ENCODE data around the gene TRIM28. TPM values are rescaled to one million over a fixed set of nuclear protein-coding genes. Genes with fewer than 3 reads are reported as not detected.

TRIM28 gene
- total and polyA plus RNA-seq, 9 of the 15 experiments (the other 6 are each of a cell fraction or from before 2014, with no cell fraction given) = 12.1 to 797 (median 490) TPM

DNA sequence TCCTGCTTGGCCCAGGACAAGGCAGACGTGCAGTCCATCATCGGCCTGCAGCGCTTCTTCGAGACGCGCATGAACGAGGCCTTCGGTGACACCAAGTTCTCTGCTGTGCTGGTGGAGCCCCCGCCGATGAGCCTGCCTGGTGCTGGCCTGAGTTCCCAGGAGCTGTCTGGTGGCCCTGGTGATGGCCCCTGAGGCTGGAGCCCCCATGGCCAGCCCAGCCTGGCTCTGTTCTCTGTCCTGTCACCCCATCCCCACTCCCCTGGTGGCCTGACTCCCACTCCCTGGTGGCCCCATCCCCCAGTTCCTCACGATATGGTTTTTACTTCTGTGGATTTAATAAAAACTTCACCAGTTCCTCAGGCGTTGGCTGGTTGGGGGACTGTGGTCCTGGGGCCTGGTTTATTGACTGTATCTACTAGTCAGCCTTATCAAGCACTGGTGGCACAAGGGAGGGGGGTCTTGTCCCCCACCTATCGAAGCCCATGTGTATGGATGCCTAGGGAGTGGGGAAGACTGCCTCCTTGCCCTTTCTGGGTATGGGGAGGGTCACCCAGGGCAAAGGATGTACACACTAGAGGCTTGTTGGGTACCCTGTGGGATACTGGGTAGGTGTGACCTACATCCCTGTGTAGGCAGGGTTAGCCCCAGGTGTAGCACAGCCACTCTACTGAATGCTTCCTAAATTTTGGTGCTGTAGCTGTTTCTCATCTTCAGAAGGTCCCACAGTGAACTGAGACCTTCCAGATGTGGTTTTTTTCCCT, 6.7 kb downstream of the TRIM28 start (continued):
- TF ChIP-seq, protein P1, sequence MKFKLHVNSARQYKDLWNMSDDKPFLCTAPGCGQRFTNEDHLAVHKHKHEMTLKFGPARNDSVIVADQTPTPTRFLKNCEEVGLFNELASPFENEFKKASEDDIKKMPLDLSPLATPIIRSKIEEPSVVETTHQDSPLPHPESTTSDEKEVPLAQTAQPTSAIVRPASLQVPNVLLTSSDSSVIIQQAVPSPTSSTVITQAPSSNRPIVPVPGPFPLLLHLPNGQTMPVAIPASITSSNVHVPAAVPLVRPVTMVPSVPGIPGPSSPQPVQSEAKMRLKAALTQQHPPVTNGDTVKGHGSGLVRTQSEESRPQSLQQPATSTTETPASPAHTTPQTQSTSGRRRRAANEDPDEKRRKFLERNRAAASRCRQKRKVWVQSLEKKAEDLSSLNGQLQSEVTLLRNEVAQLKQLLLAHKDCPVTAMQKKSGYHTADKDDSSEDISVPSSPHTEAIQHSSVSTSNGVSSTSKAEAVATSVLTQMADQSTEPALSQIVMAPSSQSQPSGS (CRISPR knock-in tag; IDR thresholded peaks at IDR 0.05) = no peak
- TF ChIP-seq PRMT5 (CRISPR knock-in tag; IDR thresholded peaks at IDR 0.05) (no peak), POLR2A (conservative IDR thresholded peaks at IDR 0.05) (peak; percentile 44), EWSR1 (IDR thresholded peaks at IDR 0.05; ENCODE audit: borderline replicate concordance, low read depth, partially characterized antibody) (no peak), ZSCAN32 (CRISPR knock-in tag; IDR thresholded peaks at IDR 0.05) (no peak), FOXJ3 (CRISPR knock-in tag; IDR thresholded peaks at IDR 0.05) (no peak), HDAC8 (tag; IDR thresholded peaks at IDR 0.05) (no peak), POLR2B (IDR thresholded peaks at IDR 0.05; ENCODE audit: low read depth, partially characterized antibody) (peak; percentile 13), PTRF (tag; IDR thresholded peaks at IDR 0.05) (no peak), LARP7 (IDR thresholded peaks at IDR 0.05) (no peak), CCAR2 (IDR thresholded peaks at IDR 0.05; ENCODE audit: low read depth, low read length) (no peak), CBFA2T3 (IDR thresholded peaks at IDR 0.05) (no peak), CBX8 (IDR thresholded peaks at IDR 0.05; ENCODE audit: borderline replicate concordance, extremely low read depth, low read depth, low read length, poor library complexity, severe bottlenecking) (no peak)
- TF ChIP-seq, protein P2, sequence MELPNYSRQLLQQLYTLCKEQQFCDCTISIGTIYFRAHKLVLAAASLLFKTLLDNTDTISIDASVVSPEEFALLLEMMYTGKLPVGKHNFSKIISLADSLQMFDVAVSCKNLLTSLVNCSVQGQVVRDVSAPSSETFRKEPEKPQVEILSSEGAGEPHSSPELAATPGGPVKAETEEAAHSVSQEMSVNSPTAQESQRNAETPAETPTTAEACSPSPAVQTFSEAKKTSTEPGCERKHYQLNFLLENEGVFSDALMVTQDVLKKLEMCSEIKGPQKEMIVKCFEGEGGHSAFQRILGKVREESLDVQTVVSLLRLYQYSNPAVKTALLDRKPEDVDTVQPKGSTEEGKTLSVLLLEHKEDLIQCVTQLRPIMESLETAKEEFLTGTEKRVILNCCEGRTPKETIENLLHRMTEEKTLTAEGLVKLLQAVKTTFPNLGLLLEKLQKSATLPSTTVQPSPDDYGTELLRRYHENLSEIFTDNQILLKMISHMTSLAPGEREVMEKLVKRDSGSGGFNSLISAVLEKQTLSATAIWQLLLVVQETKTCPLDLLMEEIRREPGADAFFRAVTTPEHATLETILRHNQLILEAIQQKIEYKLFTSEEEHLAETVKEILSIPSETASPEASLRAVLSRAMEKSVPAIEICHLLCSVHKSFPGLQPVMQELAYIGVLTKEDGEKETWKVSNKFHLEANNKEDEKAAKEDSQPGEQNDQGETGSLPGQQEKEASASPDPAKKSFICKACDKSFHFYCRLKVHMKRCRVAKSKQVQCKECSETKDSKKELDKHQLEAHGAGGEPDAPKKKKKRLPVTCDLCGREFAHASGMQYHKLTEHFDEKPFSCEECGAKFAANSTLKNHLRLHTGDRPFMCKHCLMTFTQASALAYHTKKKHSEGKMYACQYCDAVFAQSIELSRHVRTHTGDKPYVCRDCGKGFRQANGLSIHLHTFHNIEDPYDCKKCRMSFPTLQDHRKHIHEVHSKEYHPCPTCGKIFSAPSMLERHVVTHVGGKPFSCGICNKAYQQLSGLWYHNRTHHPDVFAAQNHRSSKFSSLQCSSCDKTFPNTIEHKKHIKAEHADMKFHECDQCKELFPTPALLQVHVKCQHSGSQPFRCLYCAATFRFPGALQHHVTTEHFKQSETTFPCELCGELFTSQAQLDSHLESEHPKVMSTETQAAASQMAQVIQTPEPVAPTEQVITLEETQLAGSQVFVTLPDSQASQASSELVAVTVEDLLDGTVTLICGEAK (IDR thresholded peaks at IDR 0.05) = no peak
- TF ChIP-seq, protein P2 (CRISPR knock-in tag; IDR thresholded peaks at IDR 0.05) = no peak
- TF ChIP-seq, protein P3, sequence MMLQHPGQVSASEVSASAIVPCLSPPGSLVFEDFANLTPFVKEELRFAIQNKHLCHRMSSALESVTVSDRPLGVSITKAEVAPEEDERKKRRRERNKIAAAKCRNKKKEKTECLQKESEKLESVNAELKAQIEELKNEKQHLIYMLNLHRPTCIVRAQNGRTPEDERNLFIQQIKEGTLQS (IDR thresholded peaks at IDR 0.05) = no peak
- TF ChIP-seq, protein P3 (CRISPR knock-in tag; conservative IDR thresholded peaks at IDR 0.05) = no peak

Data from K562 (cell line).